Activated CD8-positive, alpha-beta T cell treated with anti-CD3 and anti-CD28 coated beads for 36 hours (primary cell): ENCODE measurements around the gene ANKH. TPM values are rescaled to one million over a fixed set of nuclear protein-coding genes. Genes with fewer than 3 reads are reported as not detected.
A peak's percentile ranks its signal among the peaks of the same experiment; 100 is the strongest.

Experiments used
- ATAC-seq: fragments of 200-7000 bp; cut with Tn5 transposase; one replicate; pipeline ENCODE4 v1.10.0; 2021; ENCODE audit warnings: mild to moderate bottlenecking, moderate library complexity
- CTCF ChIA-PET: fragments of 350-600 bp; sonication (Branson Sonifier 250); formaldehyde crosslinking; loops from one replicate; lab custom pipeline; 2021; ENCODE audit warnings: antibody characterized with exemption; lab: Charles Lee
- POLR2A ChIA-PET: fragments of 350-600 bp; sonication (Branson Sonifier 250); formaldehyde crosslinking; loops from one replicate; lab custom pipeline; 2021; ENCODE audit warnings: antibody characterized with exemption; lab: Charles Lee
- DNase-seq: peaks from one replicate; pipeline ENCODE4 v3.0.0-alpha.2; 2020
- H3K27ac Mint-ChIP-seq: one replicate; pipeline ENCODE4 v1.8.0; 2021; ENCODE audit warnings: mild to moderate bottlenecking, mixed read lengths
- H3K27me3 Mint-ChIP-seq: one replicate; pipeline ENCODE4 v1.8.0; 2021; ENCODE audit warnings: mixed read lengths
- H3K36me3 Mint-ChIP-seq: one replicate; pipeline ENCODE4 v1.8.0; 2021; ENCODE audit warnings: low read depth, mixed read lengths
- H3K4me1 Mint-ChIP-seq: one replicate; pipeline ENCODE4 v1.8.0; 2021; ENCODE audit warnings: low read depth, mixed read lengths
- H3K4me3 Mint-ChIP-seq: one replicate; pipeline ENCODE4 v1.8.0; 2021; ENCODE audit warnings: mild to moderate bottlenecking, moderate library complexity, mixed read lengths
- H3K9me3 Mint-ChIP-seq: one replicate; pipeline ENCODE4 v1.8.0; 2021; ENCODE audit warnings: mixed read lengths
- intact Hi-C: fragments of 100-400 bp; cut with micrococcal nuclease; formaldehyde crosslinking; loops from one replicate; pipeline ENCODE4 v1.10.0; 2022
- total RNA-seq, 2 experiments: library from RNA; stranded (reverse); gene quantifications; one replicate each; pipeline ENCODE4 v1.2.3, GENCODE V29; 2021
- TF ChIP-seq, protein P1 (sequence below): fragments of 200-600 bp; IDR thresholded peaks from one replicate; pipeline ENCODE4 v1.8.0; 2022; ENCODE audit warnings: antibody characterized with exemption, mild to moderate bottlenecking

ANKH gene
- total RNA-seq, 2 experiments from 2014 or later, result 85.4 to 87.2 TPM

- CTCF ChIA-PET, result interaction anchor here (1.5 to 2.5 kb wide), 4 partner anchors 11 to 321 kb away, joined by 3 to 10 read pairs (median 6); no protein-coding TSS in a partner anchor
- Mint-ChIP-seq H3K36me3 (peaks cover 56% of the 10 kb centered on the region), H3K9me3 (no peaks in the 10 kb centered on the region), H3K4me3 (peak overlapping the region; percentile 63), H3K4me1 (peaks cover 89% of the 10 kb centered on the region), H3K27me3 (no peaks in the 10 kb centered on the region), H3K27ac (peak overlapping the region; percentile 94)
- intact Hi-C loops, result no loop called here
- TF ChIP-seq, protein P1, sequence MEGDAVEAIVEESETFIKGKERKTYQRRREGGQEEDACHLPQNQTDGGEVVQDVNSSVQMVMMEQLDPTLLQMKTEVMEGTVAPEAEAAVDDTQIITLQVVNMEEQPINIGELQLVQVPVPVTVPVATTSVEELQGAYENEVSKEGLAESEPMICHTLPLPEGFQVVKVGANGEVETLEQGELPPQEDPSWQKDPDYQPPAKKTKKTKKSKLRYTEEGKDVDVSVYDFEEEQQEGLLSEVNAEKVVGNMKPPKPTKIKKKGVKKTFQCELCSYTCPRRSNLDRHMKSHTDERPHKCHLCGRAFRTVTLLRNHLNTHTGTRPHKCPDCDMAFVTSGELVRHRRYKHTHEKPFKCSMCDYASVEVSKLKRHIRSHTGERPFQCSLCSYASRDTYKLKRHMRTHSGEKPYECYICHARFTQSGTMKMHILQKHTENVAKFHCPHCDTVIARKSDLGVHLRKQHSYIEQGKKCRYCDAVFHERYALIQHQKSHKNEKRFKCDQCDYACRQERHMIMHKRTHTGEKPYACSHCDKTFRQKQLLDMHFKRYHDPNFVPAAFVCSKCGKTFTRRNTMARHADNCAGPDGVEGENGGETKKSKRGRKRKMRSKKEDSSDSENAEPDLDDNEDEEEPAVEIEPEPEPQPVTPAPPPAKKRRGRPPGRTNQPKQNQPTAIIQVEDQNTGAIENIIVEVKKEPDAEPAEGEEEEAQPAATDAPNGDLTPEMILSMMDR, result no peak
- no peak for DNase-seq
- no peak for ATAC-seq
- POLR2A ChIA-PET, result interaction anchor here (1.3 kb wide), 1 partner anchor 36 kb away, joined by 4 read pairs; no protein-coding TSS in a partner anchor
Measured at GRCh38 chr5:14672082-14672481, 199.5 kb downstream of the ANKH start.

DNA sequence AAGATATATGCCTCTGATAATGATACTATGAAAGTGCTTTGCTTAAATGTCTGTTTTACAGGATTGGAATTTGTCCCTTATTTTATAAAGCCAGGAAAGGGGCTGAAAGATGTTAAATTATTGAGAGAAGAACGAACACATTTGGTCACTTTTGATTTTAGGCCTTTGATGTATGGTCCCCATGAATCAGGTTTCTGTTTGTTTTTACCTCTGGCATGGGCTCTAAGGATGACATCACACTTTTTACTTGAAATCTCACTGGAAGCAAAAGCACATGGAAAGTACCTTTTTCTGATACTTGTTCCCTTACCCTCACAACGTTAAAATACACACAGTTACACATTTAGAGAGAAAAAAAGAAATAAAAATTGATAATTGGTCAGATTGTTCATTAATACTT, 200.2 kb downstream of the ANKH start:
- peak; percentile 39 for ATAC-seq
- ChIA-PET POLR2A (interaction anchor here (1.2 kb wide), 1 partner anchor 138 kb away, joined by 4 read pairs; no protein-coding TSS in a partner anchor), CTCF (interaction anchor here (1.5 to 2.5 kb wide), 4 partner anchors 12 to 321 kb away, joined by 3 to 10 read pairs (median 6); no protein-coding TSS in a partner anchor)
- Mint-ChIP-seq H3K4me1 (peaks cover 91% of the 10 kb centered on the region), H3K4me3 (peak overlapping the region; percentile 63), H3K9me3 (no peaks in the 10 kb centered on the region), H3K27ac (peak overlapping the region; percentile 94), H3K27me3 (no peaks in the 10 kb centered on the region), H3K36me3 (peaks cover 59% of the 10 kb centered on the region)
- TF ChIP-seq, protein P1, result no peak
- no peak for DNase-seq
- intact Hi-C loops, result no loop called here

- DNase-seq (peak; percentile 29), ATAC-seq (peak; percentile 25)
- TF ChIP-seq, protein P1, result no peak
- ChIA-PET POLR2A (interaction anchor here (1.2 kb wide), 2 partner anchors 9 to 140 kb away, joined by 3 to 4 read pairs; no protein-coding TSS in a partner anchor), CTCF (interaction anchor here (1.0 to 2.1 kb wide), 3 partner anchors 13 to 271 kb away, joined by 3 to 9 read pairs (median 4); no protein-coding TSS in a partner anchor)
- peak overlapping the region; percentile 41 for H3K4me3 Mint-ChIP-seq
- H3K9me3 Mint-ChIP-seq, result no peaks in the 10 kb centered on the region
- H3K27me3 Mint-ChIP-seq, result no peaks in the 10 kb centered on the region
- H3K27ac Mint-ChIP-seq, result peak overlapping the region; percentile 84
- peaks cover 82% of the 10 kb centered on the region for H3K4me1 Mint-ChIP-seq
- intact Hi-C loops, result loop anchor here (5.0 kb wide), 4 partner anchors 37 to 253 kb away; partner anchors contain the start of gene ANKH
- peaks cover 58% of the 10 kb centered on the region for H3K36me3 Mint-ChIP-seq
Measured at GRCh38 chr5:14669975-14670374, 201.6 kb downstream of the ANKH start.

DNA sequence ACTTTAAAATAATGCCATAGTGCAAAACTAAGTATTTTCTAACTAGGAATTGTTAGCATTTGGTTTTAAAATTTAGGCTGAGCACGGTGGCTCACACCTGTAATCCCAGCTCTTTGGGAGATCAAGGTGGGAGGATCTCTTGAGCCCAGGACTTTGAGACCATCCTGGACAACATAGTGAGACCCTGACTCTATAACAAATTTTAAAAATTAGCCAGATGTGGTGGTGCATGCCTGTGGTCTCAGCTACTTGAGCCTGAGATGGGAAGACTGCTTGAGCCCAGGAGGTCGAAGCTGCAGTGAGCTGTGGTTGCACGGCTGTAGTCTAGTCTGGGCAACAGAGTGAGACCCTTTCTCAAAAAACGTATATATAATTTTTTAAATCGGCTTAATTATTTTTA, 202.2 kb downstream of the ANKH start:
- Mint-ChIP-seq H3K9me3 (no peaks in the 10 kb centered on the region), H3K36me3 (peaks cover 55% of the 10 kb centered on the region), H3K4me1 (peaks cover 76% of the 10 kb centered on the region), H3K4me3 (peak overlapping the region; percentile 22), H3K27me3 (no peaks in the 10 kb centered on the region), H3K27ac (peak overlapping the region; percentile 30)
- TF ChIP-seq, protein P1, result no peak
- intact Hi-C loops, result loop anchor here (5.0 kb wide), 4 partner anchors 38 to 252 kb away; partner anchors contain the start of gene ANKH
- POLR2A ChIA-PET, result interaction anchor here (1.2 kb wide), 1 partner anchor 10 kb away, joined by 3 read pairs; no protein-coding TSS in a partner anchor
- CTCF ChIA-PET, result interaction anchor here (1.0 to 2.1 kb wide), 3 partner anchors 14 to 270 kb away, joined by 3 to 9 read pairs (median 4); no protein-coding TSS in a partner anchor
- no peak for ATAC-seq
- no peak for DNase-seq

GRCh38 chr5:14668181-14668591, 203.4 kb downstream of the ANKH start:
- H3K4me1 Mint-ChIP-seq, result peaks cover 68% of the 10 kb centered on the region
- CTCF ChIA-PET, result interaction anchor here (1.1 to 2.6 kb wide), 3 partner anchors 8 to 302 kb away, joined by 3 to 15 read pairs (median 7); no protein-coding TSS in a partner anchor
- H3K36me3 Mint-ChIP-seq, result peaks cover 48% of the 10 kb centered on the region
- DNase-seq (peak; percentile 78), ATAC-seq (peak; percentile 11)
- H3K27me3 Mint-ChIP-seq, result no peaks in the 10 kb centered on the region
- POLR2A ChIA-PET, result interaction anchor here (0.9 to 1.1 kb wide), 2 partner anchors 8 to 254 kb away, joined by 3 read pairs; no protein-coding TSS in a partner anchor
- intact Hi-C loops, result loop anchor here (5.0 kb wide), 4 partner anchors 39 to 251 kb away; partner anchors contain the start of gene ANKH
- peak overlapping the region; percentile 96 for H3K4me3 Mint-ChIP-seq
- no peaks in the 10 kb centered on the region for H3K9me3 Mint-ChIP-seq
- TF ChIP-seq, protein P1, result no peak
- H3K27ac Mint-ChIP-seq, result peak overlapping the region; percentile 94
